NCI-H1092 (cell line): Measurements from ENCODE around the gene GNAS-AS1.
"Not testable (repeated sequence)": the region's sequence is repeated elsewhere in the genome, so short reads cannot be mapped to it uniquely, and the experiment has no call there.

Experiments used
- DNase-seq: peaks from one replicate; lab custom pipeline; 2025; lab: John Stamatoyannopoulos, UW

The GNAS-AS1 gene

DNA sequence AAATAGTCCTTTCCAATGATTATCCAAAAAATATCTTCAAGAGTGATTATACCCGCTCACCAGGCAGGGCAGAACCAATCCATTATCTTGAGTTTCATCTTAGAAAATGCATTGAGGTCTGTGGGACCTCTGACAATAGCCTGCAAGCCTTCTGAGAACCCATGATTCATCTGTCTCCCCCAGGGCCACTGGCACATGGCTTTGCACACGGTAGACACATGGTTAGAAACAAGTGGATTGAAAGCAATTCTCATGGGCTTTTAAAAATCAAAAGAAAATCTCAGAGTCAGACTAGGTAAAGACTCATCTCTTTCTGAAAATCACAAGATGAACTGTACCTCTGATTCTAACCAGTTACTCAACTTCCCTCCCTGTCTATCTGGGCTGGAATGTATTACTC, 15.5 kb downstream of the GNAS-AS1 start:
- no peak for DNase-seq

DNA sequence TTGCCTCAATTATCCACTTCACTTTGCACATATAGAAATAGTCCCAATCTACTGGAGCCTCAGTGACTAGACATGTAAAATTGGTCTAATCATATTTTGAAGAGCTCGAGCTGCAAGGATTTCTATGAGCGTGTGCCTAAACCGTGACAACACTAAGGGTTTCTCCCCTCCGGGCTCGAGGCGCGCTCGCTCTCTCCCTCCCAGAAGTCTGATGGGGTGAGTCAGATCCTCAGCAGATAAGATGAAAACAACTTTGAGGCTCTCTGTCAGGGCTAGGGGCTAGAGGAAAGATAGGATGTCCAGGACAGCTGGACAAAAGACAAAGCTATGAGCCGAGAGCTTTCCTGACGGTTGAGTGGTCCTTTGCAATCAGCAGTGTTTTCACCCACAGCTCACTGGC, 16.8 kb downstream of the GNAS-AS1 start:
- no peak for DNase-seq

DNA sequence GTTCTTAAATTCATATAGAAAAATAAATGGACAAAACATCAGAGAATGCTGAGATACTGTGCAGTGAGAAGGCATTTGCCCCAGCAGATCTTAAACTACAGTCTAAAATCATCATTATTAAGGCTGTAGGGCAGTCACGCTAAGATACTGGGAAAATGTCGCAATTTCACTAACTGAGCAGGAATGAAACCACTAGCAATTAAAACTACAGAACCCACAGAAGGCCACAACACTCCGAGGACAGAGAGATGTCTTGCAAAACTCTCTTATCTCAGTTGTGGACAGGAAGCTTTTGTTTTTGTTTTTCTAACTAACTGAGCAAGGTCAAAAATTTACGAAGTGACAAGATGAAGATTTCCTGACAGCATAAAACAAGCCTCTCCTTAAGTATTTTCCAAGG, 18.2 kb downstream of the GNAS-AS1 start:
- DNase-seq: no peak

DNA sequence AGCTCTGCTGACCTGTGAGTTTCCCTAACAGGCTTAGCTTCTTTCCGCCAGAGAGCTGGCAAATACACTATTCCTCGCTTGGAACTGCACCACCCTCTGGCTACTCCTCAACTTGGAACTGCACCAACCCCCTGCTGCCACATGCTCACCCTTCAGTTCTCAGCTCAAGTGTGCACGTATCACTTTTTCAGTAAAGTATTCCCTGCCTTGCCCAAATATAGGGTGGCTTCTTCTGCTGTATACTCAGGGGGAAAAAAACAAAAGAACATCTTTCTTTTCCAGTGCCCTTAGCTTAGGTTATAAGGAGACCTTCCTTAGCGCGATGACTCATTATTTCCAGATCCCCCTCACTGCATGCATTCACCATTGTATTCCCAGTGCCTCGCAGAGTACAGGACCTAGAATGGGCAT, 21.2 kb downstream of the GNAS-AS1 start:
- DNase-seq: peak; percentile 16

DNA sequence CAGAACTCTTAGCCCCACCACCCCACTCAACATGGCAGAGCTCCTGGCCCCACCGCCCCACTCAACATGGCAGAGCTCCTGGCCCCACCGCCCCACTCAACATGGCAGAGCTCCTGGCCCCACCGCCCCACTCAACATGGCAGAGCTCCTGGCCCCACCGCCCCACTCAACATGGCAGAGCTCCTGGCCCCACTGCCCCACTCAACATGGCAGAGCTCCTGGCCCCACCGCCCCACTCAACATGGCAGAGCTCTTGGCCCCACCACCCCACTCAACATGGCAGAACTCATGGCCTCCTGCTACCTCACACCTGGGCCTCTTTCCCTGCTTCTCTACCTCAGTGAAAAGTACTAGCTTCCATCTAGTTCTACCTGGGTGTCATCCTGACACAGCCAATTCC, 21.9 kb downstream of the GNAS-AS1 start:
- DNase-seq: not testable (repeated sequence)

DNA sequence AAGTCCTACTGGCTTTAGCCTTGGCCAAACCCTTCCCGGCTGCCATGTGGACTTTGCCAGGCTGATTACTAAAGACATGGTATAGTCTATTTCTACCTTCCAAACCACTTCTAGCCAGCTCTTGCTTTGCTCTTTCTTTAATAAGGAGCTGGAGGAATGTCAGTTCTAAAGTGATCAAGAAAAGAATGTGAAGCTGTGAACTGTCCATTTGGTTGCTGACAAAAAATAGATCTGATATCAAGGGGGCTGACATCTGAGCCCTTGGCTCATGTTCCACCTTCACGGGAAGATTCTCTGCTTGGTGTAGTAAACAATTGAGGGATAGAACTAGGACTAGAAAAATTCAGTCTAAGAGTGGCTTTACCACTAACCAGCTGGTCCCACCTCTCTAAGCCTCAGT, 22.6 kb downstream of the GNAS-AS1 start:
- DNase-seq: no peak

DNA sequence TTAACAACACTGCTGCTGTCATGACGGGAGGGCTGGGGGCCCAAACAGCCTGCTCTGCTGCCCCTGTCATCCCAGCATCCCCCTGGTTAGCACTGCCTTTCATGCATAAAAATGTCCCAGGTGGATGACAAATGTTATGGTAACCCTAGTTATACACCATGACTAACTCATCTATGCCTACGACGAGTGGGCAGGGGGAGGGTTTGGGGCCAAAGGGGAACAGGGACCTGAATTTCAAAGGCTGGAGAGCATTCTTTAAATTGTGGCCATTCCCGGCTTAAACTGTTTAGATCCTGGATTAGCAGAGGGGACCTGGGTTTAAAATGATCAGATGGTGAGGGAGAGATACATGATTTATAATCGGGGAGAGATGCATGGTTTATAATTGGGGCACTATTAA, 24.4 kb downstream of the GNAS-AS1 start:
- no peak for DNase-seq

DNA sequence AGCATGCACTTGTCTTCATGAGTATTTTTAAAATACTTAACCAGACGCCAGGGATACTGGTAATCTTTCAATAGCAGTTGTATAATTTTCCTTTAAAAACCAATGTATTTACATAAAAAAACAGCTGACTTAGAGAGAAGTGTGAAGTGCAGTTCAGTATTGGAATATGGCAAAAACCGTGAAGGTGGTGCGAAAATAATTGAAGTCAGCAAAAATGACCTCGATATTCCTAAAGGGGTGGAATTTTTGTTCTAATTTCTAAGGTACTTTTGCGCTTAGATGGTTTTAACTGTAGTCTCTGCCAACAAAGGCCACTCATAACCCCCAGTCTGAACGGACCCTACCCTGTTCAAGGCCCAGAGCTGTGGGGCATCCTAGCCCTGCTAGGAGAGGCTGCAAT, 25.3 kb downstream of the GNAS-AS1 start:
- no peak for DNase-seq

DNA sequence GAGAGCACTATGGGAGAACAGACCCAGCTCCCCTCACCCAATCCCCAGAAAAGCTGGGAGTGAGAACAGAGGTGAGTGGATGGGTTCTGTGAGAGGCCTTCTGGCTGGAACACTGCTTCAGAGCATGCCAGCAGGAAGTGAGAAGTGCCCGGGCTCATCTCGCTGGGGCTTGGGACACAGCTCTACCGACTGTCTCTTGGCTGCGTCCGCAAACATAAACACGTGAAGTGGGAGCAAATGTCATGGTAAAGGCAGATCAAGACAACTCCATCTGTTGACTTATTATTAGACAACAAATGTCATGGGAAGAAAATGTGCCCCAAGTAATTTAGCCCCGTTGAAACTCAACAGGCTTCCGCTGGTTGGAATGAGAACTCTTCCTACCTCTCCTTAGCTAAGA, 25.9 kb downstream of the GNAS-AS1 start:
- DNase-seq: no peak

DNA sequence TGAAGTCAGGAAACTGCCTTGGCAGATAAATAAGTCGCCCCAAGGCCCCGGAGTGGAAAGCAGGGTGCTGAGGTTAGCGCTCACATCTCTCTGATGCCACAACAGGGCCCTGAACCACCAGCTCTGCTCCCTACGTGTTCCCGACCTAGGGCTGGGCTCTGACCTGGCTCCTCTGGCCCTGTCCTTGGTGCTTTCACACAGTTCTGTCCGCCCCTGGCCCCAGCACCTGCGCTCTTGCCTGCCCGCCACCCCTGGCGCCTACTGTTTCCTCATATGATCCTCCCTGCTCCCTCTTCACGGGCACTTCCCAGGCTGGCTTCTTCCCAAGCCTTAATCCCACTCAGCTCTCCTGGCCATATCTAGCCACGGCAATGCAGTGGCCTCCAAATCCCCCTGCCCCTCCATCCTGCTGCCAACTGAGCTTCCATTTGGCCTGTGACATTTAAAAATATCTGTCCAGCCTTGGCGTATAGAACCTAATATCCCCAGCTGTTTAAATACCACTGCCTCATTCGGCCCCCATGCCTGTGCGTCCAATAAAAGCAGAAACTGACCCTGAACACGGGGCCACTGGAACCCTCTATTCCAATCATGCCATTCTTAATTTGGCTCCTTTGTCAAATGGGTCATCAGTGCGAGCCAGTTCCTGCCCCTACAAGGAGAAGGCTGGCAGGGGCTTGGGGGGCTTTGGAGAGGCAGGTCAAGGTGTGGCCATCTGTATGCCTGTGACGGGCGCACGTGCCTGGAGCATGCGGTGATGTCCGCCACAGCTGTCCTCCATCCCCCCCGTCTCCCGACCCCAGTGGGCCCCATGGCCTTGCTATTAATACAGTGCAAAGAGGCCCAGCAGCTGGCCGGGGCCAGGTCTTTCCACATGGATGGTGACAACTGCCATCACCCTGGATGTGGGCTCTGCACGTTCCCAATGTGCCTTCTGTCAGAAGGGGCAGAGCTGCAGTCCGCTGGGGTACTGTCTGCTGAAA, 27.7 kb downstream of the GNAS-AS1 start:
- no peak for DNase-seq

DNA sequence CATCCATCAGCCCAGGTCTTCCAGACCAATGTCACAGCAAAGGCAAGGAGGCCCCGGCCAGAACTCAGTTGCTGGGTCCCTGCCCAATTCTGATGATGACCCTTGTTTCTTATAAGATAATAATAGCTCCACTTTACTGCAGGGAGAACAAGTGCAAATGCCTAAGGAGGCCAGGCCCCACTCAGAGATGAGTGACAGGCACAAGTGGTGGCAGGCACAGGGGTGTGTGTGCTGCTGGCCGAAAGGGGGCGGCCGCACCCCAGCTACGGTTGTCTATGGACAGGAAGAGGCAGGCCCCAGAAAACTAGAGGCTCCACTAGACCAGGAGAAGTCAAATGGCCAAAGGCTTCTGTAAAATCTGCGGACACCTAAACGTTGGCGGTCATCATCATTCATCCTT, 28.6 kb downstream of the GNAS-AS1 start:
- DNase-seq: no peak

DNA sequence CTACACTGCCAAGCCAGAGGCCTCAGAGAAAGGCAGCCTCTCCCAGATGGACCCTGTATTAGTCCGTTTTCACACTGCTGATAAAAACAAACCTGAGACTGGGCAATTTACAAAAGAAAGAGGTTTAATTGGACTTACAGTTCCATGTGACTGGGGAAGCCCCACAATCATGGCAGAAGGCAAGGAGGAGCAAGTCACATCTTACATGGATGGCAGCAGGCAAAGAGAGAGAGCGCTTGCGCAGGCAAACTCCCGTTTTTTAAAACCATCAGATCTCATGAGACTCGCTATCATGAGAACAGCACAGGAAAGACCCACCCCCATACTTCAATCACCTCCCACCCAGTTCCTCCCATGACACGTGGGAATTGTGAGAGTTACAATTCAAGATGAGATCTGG, 30.2 kb downstream of the GNAS-AS1 start:
- DNase-seq: not testable (repeated sequence)

DNA sequence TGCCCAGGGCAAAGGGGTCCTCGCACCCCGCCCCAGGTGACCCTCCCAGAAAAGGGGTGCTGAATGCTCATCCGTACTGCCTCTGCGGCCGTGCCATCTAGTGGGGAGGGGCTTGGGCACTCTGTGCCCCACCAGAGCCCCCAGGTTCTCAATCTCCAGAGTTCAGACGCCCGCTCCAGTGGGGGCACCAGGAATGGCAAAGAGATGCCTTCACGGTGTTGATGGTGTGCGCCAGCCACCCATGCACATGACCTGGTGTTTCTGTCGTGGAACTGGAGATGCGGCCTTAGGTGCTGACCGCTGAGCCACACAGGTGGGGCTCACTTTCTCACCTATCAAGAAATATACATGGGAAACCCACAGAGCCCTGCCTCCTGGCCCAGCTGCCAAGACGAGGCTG, 30.8 kb downstream of the GNAS-AS1 start:
- no peak for DNase-seq

DNA sequence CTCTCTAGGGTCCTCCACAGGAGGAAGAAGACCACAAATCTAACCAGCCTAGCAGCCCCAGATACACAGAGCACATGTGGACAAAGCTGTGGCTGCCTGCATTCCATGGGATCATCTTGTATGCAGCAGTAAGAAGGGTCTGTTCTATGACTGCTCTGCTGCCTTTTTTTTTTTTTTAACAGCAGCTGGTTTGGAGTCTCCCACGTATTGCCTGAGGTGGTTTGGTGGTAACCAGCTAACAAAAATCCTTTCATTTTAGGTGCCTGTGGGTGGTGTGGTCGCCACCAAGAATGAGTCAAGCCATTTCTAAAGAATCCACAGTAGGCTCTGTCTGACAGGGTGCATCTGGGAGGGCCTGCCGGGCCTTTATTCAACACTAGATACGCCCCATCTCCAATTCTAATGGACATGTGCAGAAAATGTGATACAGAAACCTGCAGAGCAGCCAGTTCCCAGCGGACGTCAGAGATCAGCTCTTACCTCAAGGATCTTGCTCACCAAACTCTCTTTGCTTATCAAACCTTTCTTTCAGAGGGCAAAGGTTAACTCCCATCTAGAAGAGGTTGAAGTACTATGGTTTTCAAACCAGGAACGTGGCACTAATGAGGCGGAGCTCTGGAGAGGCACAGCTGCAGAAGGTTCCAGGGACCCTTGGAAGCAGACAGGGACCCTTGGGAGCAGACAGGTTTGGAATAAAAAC, 32.0 kb downstream of the GNAS-AS1 start:
- DNase-seq: no peak

DNA sequence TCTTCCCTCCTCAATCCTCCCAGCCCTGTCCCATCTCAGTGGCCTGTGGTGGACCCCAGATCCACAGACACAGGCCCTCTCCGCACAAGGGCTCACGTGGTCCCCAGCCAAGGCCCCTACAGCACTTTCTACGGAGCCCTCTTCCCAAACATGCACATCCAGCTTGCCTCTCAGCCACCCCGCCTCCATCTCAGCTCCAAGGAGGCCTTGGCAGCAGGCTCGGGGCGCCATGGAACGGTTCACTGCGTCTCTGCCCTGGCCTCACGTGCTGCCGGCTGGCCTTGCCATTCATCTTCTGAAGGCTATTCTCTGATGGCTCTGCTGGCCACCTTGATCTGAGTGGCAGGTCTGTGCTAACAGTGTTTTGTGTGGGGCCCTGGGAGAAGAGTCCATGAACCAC, 33.0 kb downstream of the GNAS-AS1 start:
- DNase-seq: no peak

DNA sequence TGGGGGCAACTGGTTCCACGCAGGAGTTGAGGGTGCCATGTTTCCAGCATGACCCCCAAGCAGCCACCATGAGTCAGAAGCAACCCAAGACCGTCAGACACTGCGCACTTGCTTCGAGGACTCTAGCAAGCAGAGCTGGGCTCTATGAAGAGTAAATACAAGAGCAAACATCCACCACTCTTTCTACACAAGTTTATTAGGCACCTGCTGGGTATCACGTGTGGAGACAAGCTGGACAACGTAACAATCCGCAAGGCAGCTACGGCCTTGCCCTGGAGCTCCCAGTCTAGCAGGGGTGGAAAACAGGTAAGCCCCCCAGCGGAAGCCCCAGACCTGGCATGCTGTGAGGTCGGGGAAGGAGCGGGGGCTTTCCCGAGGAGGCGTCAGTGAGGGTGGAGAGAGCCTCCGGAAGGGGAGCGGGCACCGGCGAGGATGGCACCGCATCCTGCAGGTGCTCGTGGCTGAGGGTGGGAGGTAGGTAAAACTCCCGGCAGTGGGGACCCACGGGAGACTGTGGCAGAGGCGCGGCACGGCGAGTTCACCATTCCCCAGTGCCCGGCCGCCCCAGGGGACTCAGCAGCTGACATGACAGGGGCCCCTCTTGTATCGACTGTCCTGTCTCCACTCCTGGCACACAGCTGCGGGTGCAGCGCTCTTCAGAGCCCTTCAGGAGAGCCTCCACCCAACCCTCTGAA, 33.6 kb downstream of the GNAS-AS1 start:
- no peak for DNase-seq

DNA sequence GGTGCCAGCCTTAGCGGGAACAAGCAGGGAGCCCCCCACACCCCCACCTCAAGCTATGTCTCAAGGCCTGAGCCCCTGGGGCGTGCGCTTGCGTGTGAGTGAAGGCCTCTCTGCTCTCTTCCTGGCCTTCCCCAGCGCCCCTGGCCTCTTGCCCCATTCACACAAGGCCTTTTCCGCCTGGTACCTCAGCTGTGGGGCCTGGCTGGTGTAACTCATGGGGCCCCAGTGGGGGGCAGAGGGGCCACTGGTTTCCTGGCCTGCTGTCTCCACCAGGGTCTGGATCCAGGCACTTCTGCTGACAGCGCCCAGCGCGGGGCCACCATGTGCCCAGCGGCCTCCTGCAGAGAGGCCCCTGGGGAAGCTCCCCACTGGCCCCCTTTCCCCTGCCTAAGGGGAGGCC, 34.7 kb downstream of the GNAS-AS1 start:
- no peak for DNase-seq

DNA sequence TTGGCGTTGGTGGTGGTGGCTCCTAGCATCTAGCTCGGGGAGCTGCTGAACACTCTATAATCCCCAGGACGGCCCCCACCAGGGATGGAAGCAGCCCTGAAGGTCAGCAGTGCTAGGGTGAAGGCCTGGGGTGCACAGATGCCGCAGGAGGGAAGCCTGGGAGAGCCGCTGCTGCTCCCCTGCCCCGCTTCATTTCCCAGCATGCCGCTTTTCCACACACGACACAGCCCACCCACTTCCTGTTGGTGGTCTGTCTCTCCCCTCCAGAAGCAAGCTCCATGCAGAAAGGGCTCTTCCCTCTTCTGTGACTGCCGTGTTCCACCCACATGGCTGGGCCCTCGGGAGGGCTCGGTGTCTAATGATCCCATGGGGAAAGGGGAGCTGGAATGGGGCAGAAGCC, 35.3 kb downstream of the GNAS-AS1 start:
- no peak for DNase-seq

DNA sequence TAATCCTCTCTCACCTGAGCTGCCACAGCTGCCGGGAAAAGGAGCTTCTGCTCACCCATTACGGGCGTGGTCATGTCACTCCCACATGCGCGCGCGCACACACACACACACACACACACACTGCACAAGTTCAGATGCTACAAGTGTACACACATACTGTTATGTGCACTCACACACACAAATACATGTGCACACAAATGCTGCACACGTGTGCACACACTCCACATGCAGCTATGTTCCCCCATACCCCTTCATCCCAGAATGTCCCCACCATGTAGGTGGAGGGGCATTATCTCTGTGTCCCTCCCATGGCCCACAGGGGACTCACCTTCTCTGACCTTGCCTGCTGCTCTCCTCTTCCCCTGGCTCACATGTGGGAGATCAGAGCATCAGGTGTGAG, 37.3 kb downstream of the GNAS-AS1 start:
- no peak for DNase-seq

DNA sequence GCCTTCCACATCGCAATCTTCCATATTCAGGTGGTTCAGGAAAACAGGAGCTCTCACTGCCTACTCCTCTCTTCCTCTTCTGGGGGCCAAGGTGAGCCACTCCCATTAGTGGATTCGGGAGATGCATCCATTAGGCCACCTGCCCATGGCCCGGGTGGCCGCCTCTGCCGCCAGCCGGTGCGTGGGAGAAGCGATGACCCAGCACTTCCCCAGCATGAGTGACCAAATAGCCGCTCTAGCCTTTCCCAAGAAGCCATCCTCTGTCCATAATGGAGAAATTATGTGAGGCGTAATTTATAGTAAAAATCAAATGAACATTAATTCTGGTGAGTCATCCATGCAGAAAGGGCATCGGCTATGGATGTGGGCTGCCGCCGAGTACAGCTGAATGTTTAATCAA, 39.4 kb downstream of the GNAS-AS1 start:
- no peak for DNase-seq

DNA sequence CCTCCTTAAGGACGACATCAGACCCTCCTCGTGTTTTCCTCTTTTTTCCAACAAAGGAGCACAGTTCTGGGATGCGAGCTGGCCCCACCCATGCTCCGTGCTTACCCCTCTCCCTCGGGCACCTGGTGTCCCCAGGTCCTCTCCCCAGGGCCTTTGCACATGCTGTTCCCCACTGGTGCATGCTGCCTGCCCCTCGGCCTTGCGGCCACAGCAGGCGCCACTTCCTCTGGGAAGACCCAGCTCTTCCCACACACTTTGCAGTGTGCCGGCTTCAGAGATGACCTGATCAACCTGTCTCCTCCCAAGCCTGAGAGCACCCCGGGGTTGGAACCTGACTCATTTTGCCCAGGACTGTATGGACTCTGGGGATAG, 39.8 kb downstream of the GNAS-AS1 start:
- no peak for DNase-seq

DNA sequence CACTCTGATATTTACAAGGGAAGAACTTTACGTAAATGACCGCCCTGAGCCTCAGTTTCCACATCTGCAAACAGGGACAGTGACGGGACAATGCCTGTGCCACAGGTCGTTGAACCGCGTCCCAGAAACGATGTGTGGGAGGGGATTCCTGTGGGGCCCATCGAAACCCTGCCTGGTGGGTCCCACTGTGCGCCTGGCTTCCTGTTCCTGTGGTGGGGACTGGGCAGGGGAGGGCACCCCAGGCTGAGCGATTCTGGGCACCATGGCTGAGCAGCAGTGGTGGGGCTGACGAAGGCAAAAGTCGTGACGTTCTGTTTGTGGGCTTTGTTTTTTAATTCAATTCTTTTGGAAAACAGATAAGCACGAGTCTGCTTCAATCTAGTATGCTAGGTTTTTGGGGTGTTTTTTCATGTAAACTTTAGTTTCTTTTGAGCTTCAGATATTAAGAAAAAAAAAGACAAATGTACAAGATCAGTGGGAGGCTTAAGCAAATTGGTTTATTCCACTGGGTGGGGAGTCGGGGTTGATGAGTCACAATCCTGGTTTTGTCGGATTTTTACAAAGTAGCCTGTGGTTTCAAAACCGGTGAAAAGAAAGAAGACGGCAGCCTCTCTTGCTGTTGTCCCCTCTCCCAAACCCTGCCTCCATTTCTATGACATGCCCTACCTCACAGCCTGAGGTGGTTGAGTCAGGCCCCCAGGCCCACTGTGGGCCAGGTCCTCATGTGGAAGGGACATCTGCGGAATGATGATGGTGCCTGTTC, 40.4 kb downstream of the GNAS-AS1 start:
- no peak for DNase-seq
